ENCODE data around the gene KCNJ16.

The KCNJ16 gene

GRCh38 chr17:70134777-70135176 lies 59.8 kb downstream of the KCNJ16 start:
- DNase-seq, result no peak

- no peak for DNase-seq
Measured at GRCh38 chr17:70136131-70136530, 61.1 kb downstream of the KCNJ16 start.

GRCh38 chr17:70137451-70138230 lies 62.6 kb downstream of the KCNJ16 start:
- DNase-seq, result no peak

GRCh38 chr17:70138291-70138865 lies 63.4 kb downstream of the KCNJ16 start:
- DNase-seq, result no peak

- DNase-seq, result no peak
Measured at GRCh38 chr17:70139449-70139993, 64.5 kb downstream of the KCNJ16 start.

GRCh38 chr17:70144260-70144846 lies 69.3 kb downstream of the KCNJ16 start:
- DNase-seq, result no peak

- no peak for DNase-seq
Measured at GRCh38 chr17:70153210-70153609, 78.2 kb downstream of the KCNJ16 start.

- no peak for DNase-seq
Measured at GRCh38 chr17:70157151-70157550, 82.1 kb downstream of the KCNJ16 start.

GRCh38 chr17:70158180-70158579 lies 83.2 kb downstream of the KCNJ16 start:
- no peak for DNase-seq

GRCh38 chr17:70158591-70158990 lies 83.6 kb downstream of the KCNJ16 start:
- DNase-seq, result no peak

- DNase-seq, result no peak
Measured at GRCh38 chr17:70159980-70160379, 85.0 kb downstream of the KCNJ16 start.

GRCh38 chr17:70161519-70161918 lies 86.5 kb downstream of the KCNJ16 start:
- no peak for DNase-seq

GRCh38 chr17:70165383-70165782 lies 90.4 kb downstream of the KCNJ16 start:
- no peak for DNase-seq

GRCh38 chr17:70166615-70167014 lies 91.6 kb downstream of the KCNJ16 start:
- DNase-seq, result no peak

- no peak for DNase-seq
Measured at GRCh38 chr17:70168044-70168976, 93.3 kb downstream of the KCNJ16 start.

- DNase-seq, result peak in 1 of 2 donors; percentile 6
Measured at GRCh38 chr17:70168977-70169708, 94.1 kb downstream of the KCNJ16 start, which contains the start of gene KCNJ2. Gene KCNJ2 (plus strand): TSS chr17:70169532. CDS start chr17:70175040, 5,508 bp downstream.

GRCh38 chr17:70169709-70170597 lies 94.9 kb downstream of the KCNJ16 start:
- DNase-seq, result no peak

GRCh38 chr17:70171159-70171558 lies 96.1 kb downstream of the KCNJ16 start:
- DNase-seq, result no peak

GRCh38 chr17:70172449-70172848 lies 97.4 kb downstream of the KCNJ16 start:
- no peak for DNase-seq

GRCh38 chr17:70172923-70173322 lies 97.9 kb downstream of the KCNJ16 start:
- no peak for DNase-seq

GRCh38 chr17:70173681-70174080 lies 98.7 kb downstream of the KCNJ16 start:
- DNase-seq, result no peak
